ENCODE measurements around the gene VASH2.

The VASH2 gene

DNA sequence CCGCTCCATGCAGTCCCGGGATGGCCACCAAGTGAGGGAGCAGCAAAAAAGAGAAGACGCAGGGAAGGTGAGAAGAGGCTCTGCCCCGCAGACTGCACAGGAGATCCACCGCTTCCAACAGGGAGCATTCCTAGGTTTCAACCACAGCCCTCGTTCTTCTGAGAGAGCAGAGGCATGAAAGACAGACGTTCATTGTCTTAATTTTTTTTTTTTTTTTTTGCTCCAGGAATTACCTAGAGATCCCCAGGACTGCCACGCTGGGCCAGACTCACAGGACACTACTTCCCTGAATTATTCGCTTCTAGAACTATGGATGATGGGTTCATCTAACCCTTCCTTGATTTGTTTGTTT, 33.2 kb upstream of the VASH2 start:
- H3K9ac ChIP-seq (ENCODE audit: low read length), result no peak overlapping the region
- H3K27me3 ChIP-seq (ENCODE audit: low read length), result no peaks in the 10 kb centered on the region
- no peak overlapping the region for H3K4me3 ChIP-seq (ENCODE audit: insufficient read depth, low read length, poor library complexity, severe bottlenecking)
- no peaks in the 10 kb centered on the region for H3K9me3 ChIP-seq (ENCODE audit: insufficient read depth, low read length)
- no peak overlapping the region for H3K27ac ChIP-seq (ENCODE audit: low read depth, low read length)
- no peaks in the 10 kb centered on the region for H3K79me2 ChIP-seq (ENCODE audit: insufficient read depth, low read length)
- H3F3A ChIP-seq (ENCODE audit: insufficient read depth), result no peaks in the 10 kb centered on the region
- no peaks in the 10 kb centered on the region for H4K20me1 ChIP-seq (ENCODE audit: low read depth, low read length)
- H3K4me2 ChIP-seq (ENCODE audit: low read depth, low read length, poor library complexity, severe bottlenecking), result no peak overlapping the region
- H2AFZ ChIP-seq (ENCODE audit: low read depth, low read length, severe bottlenecking), result no peak overlapping the region
- H3K9me2 ChIP-seq (replicated peaks; ENCODE audit: insufficient read depth, low read length), result no peaks in the 10 kb centered on the region
- H3K36me3 ChIP-seq (ENCODE audit: low read length), result no peaks in the 10 kb centered on the region
- TF ChIP-seq, protein P1, sequence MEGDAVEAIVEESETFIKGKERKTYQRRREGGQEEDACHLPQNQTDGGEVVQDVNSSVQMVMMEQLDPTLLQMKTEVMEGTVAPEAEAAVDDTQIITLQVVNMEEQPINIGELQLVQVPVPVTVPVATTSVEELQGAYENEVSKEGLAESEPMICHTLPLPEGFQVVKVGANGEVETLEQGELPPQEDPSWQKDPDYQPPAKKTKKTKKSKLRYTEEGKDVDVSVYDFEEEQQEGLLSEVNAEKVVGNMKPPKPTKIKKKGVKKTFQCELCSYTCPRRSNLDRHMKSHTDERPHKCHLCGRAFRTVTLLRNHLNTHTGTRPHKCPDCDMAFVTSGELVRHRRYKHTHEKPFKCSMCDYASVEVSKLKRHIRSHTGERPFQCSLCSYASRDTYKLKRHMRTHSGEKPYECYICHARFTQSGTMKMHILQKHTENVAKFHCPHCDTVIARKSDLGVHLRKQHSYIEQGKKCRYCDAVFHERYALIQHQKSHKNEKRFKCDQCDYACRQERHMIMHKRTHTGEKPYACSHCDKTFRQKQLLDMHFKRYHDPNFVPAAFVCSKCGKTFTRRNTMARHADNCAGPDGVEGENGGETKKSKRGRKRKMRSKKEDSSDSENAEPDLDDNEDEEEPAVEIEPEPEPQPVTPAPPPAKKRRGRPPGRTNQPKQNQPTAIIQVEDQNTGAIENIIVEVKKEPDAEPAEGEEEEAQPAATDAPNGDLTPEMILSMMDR (IDR thresholded peaks at IDR 0.05; ENCODE audit: insufficient read depth, low read length, poor library complexity, severe bottlenecking), result no peak
- no peak for TF ChIP-seq EZH2phosphoT487 (conservative IDR thresholded peaks at IDR 0.05; ENCODE audit: low read length)

DNA sequence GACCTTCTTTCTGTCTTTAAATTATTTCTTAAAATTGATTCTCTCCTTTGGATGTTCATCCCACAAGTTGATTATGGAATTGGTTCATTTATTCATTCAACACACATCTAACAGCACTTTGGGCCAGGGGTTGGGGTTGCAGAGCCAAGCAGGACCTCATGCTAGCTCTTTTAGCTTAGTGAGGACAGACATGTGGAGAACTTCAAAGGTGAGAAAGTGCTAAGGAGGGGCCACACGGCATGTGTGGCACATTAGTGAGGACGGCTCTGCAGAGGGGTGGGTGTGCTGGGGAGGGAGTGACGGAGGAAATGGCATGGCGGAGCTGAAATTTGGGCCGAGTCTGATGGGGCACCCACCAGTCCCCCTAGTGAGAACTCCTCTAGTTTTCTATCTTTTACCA, 32.5 kb upstream of the VASH2 start:
- Histone ChIP-seq H4K20me1 (ENCODE audit: low read depth, low read length) (no peaks in the 10 kb centered on the region), H3K9ac (ENCODE audit: low read length) (no peak overlapping the region), H2AFZ (ENCODE audit: low read depth, low read length, severe bottlenecking) (no peak overlapping the region), H3F3A (ENCODE audit: insufficient read depth) (no peaks in the 10 kb centered on the region), H3K27me3 (ENCODE audit: low read length) (no peaks in the 10 kb centered on the region), H3K79me2 (ENCODE audit: insufficient read depth, low read length) (no peaks in the 10 kb centered on the region), H3K9me3 (ENCODE audit: insufficient read depth, low read length) (no peaks in the 10 kb centered on the region), H3K27ac (ENCODE audit: low read depth, low read length) (no peak overlapping the region), H3K36me3 (ENCODE audit: low read length) (no peaks in the 10 kb centered on the region), H3K9me2 (replicated peaks; ENCODE audit: insufficient read depth, low read length) (no peaks in the 10 kb centered on the region), H3K4me3 (ENCODE audit: insufficient read depth, low read length, poor library complexity, severe bottlenecking) (no peak overlapping the region), H3K4me2 (ENCODE audit: low read depth, low read length, poor library complexity, severe bottlenecking) (no peak overlapping the region)
- TF ChIP-seq, protein P1 (IDR thresholded peaks at IDR 0.05; ENCODE audit: insufficient read depth, low read length, poor library complexity, severe bottlenecking), result no peak
- no peak for TF ChIP-seq EZH2phosphoT487 (conservative IDR thresholded peaks at IDR 0.05; ENCODE audit: low read length)

DNA sequence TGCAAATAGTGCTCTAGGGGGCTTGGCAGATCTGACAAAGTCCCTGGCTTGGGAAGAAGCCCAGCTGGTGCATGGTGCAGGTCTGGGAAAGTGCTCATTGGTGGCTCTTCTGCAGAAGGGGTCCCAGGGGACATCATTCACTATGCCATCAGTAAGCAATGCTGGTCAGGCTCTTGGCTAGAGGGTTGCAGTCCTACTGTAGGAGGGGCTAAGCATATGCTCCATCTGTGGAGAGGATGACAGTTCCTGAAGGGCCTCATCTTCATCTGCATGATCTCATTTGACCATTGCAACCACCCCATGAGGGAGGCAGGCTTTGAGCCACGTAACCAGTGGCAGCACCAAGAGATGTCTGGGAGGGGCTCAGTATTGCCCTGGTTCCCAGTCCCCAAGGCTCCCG, 31.5 kb upstream of the VASH2 start:
- no peak overlapping the region for H3K27ac ChIP-seq (ENCODE audit: low read depth, low read length)
- H3K36me3 ChIP-seq (ENCODE audit: low read length), result no peaks in the 10 kb centered on the region
- H4K20me1 ChIP-seq (ENCODE audit: low read depth, low read length), result no peaks in the 10 kb centered on the region
- H3K27me3 ChIP-seq (ENCODE audit: low read length), result no peaks in the 10 kb centered on the region
- no peak overlapping the region for H2AFZ ChIP-seq (ENCODE audit: low read depth, low read length, severe bottlenecking)
- no peak overlapping the region for H3K9ac ChIP-seq (ENCODE audit: low read length)
- no peaks in the 10 kb centered on the region for H3F3A ChIP-seq (ENCODE audit: insufficient read depth)
- no peaks in the 10 kb centered on the region for H3K79me2 ChIP-seq (ENCODE audit: insufficient read depth, low read length)
- TF ChIP-seq EZH2phosphoT487 (conservative IDR thresholded peaks at IDR 0.05; ENCODE audit: low read length), result no peak
- TF ChIP-seq, protein P1 (IDR thresholded peaks at IDR 0.05; ENCODE audit: insufficient read depth, low read length, poor library complexity, severe bottlenecking), result no peak
- no peaks in the 10 kb centered on the region for H3K9me2 ChIP-seq (replicated peaks; ENCODE audit: insufficient read depth, low read length)
- H3K9me3 ChIP-seq (ENCODE audit: insufficient read depth, low read length), result no peaks in the 10 kb centered on the region
- H3K4me3 ChIP-seq (ENCODE audit: insufficient read depth, low read length, poor library complexity, severe bottlenecking), result no peak overlapping the region
- H3K4me2 ChIP-seq (ENCODE audit: low read depth, low read length, poor library complexity, severe bottlenecking), result no peak overlapping the region

DNA sequence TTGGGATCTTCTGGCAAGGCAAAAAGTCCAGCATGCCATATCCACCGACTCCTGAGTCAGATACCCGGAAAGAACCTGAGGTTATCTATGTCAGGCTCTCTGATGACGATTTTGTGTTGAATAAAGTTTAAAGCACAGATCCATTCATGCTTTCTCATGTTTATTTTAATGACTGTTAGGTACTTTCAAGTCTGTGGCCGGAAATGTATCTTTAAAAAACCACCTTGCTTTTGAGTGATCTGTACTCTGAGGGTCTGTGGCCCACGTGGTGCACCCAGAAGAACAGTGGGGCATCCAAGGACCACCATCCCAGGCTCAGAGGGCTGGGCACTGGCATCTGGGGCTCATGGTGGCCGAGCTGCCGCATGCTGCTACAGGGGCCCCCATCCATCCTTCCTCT, 30.1 kb upstream of the VASH2 start:
- H2AFZ ChIP-seq (ENCODE audit: low read depth, low read length, severe bottlenecking), result no peak overlapping the region
- H3F3A ChIP-seq (ENCODE audit: insufficient read depth), result no peaks in the 10 kb centered on the region
- H3K4me2 ChIP-seq (ENCODE audit: low read depth, low read length, poor library complexity, severe bottlenecking), result no peak overlapping the region
- no peak for TF ChIP-seq EZH2phosphoT487 (conservative IDR thresholded peaks at IDR 0.05; ENCODE audit: low read length)
- TF ChIP-seq, protein P1 (IDR thresholded peaks at IDR 0.05; ENCODE audit: insufficient read depth, low read length, poor library complexity, severe bottlenecking), result no peak
- no peaks in the 10 kb centered on the region for H3K79me2 ChIP-seq (ENCODE audit: insufficient read depth, low read length)
- H3K9ac ChIP-seq (ENCODE audit: low read length), result no peak overlapping the region
- no peaks in the 10 kb centered on the region for H3K9me3 ChIP-seq (ENCODE audit: insufficient read depth, low read length)
- H3K9me2 ChIP-seq (replicated peaks; ENCODE audit: insufficient read depth, low read length), result no peaks in the 10 kb centered on the region
- H3K27ac ChIP-seq (ENCODE audit: low read depth, low read length), result no peak overlapping the region
- H3K4me3 ChIP-seq (ENCODE audit: insufficient read depth, low read length, poor library complexity, severe bottlenecking), result no peak overlapping the region
- H3K36me3 ChIP-seq (ENCODE audit: low read length), result no peaks in the 10 kb centered on the region
- no peaks in the 10 kb centered on the region for H4K20me1 ChIP-seq (ENCODE audit: low read depth, low read length)
- no peaks in the 10 kb centered on the region for H3K27me3 ChIP-seq (ENCODE audit: low read length)
